ENCODE measurements around the gene PROCR.
"Not testable (repeated sequence)": the region's sequence is repeated elsewhere in the genome, so short reads cannot be mapped to it uniquely, and the experiment has no call there.

The PROCR gene

DNA sequence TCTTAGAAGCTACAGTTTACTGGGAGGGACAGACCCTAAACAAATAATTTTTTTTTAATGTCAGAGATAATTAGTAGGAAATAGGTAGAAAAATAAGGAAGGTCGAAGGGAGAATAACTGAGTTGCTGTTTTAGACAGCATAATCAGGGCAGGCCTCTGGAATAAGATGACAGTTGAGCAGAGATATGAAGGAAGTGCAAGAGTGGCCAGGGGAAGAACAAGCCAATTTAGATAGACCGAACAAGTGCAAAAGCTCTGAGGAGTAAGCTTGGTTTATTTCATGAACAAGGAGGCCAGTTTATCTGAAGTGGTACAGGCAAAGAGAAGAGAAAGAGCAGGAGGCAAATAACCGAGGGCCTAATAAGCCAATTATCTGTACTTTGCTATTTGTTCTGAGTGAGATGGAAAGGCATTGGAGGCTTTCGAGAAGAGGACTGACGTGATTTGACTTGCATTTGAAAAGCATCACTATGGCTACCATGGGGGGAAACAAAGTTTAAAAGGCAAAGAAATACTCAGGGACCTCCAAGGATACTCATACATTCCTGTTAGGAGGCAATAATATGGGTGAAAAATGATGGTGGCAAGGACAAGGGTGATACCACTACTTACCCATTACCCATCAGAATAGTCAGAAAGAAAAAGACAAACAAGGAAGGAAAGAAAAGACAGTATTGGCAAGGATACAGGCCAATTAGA, 19.7 kb downstream of the PROCR start:
- DNase-seq (ENCODE audit: extremely low spot score, insufficient read length, low read depth) (no peak), FAIRE-seq (no peak)

DNA sequence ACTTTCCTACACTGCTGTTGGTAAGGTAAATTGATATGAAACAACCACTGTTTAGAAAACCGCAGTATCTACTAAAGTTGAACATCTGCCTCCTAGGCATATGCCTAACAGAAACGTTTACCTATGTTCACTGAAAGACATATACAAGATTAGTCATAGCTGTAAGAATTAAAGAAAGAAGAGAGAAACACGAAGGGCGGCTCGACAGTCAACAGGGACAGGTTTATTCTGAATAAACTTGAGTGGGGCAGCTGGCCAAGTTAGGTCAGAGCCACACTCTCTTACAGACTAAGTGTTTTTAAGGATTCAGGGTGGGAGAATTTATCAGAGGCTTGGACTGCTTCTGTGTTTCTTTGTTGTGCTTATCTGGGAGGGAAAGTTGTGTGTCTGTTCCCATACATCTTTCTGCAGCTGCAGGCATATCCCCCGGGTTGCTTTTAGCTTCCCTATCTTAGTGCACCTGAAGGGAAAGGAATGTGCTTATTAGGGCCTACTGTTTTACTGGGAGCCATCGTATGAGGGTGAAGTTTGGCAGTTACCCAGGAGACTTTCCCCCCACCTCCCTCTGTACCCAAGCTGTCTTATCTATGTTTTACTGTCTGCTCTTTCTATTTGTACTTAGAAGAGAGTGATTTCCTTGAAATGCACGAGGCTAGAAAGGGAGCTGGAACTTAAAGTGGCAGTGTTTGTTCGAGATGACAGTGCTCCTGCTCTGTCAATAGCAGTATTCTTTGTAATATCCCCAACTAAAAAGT, 20.4 kb downstream of the PROCR start:
- DNase-seq (ENCODE audit: extremely low spot score, insufficient read length, low read depth), result no peak
- FAIRE-seq, result no peak

DNA sequence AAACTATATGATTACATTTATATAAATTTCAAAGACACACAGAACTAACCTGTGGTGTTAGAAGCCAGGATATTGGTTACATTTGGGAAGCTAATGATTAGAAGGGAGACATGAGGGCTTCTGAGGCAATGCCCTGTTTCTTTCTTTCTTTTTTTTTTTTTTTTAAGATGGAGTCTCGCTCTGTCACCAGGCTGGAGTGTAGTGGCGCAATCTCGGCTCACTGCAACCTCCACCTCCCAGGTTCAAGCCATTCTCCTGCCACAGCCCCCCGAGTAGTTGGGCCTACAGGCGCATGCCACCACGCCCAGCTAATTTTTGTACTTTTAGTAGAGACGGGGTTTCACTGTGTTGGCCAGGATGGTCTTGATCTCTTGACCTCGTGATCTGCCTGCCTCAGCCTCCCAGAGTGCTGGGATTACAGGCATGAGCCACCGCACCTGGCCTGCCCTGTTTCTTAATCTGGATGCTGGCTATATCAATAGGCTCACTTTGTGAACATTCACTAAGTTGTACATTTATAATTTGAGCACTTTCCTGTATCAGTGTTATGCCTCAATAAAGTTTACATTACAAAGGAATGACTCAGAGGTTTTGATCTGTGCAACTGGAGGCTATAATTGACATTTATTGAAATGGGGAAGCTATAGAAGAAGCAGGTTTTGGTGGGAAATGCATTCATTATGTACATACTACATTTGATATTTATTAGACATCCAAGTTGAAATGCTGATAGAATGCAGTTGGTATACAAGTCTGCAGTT, 21.3 kb downstream of the PROCR start:
- not testable (repeated sequence) for DNase-seq (ENCODE audit: extremely low spot score, insufficient read length, low read depth); FAIRE-seq

DNA sequence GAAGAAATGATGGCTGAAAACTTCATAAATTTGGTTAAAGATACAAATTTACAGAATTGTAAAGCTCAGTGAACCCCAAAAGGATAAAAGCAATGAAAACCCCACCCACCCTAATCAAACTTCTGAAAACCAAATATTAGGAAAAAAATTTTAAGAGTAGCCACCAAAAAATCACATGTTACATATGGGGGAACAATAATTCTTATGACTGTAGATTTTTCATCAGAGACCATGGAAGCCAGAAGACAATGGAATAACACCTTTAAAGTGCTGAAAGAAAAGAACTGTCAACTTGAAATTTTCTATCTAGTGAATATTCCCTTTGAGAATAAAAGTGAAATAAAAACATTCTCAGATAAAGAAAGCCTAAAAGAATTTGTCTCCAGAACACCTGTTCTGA, 24.4 kb downstream of the PROCR start:
- FAIRE-seq (no peak), DNase-seq (ENCODE audit: extremely low spot score, insufficient read length, low read depth) (no peak)

DNA sequence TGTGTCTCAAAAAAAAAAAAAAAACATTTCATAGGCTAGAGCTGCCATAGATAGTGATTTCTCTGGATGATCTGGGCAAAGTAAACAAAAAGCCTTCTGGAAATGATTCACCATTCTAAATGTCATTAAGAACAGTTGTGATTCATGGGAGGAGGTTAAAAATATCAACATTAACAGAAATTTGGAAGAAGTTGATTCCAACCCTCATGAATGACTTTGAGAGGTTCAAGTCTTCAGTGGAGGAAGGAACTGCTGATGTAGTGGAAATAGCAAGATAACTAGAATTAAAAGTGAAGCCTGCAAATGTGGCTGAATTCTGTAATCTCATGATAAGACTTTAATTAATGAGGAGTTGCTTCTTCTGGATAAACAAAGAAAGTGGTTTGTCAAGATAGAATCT, 27.9 kb downstream of the PROCR start:
- no peak for FAIRE-seq
- no peak for DNase-seq (ENCODE audit: extremely low spot score, insufficient read length, low read depth)

DNA sequence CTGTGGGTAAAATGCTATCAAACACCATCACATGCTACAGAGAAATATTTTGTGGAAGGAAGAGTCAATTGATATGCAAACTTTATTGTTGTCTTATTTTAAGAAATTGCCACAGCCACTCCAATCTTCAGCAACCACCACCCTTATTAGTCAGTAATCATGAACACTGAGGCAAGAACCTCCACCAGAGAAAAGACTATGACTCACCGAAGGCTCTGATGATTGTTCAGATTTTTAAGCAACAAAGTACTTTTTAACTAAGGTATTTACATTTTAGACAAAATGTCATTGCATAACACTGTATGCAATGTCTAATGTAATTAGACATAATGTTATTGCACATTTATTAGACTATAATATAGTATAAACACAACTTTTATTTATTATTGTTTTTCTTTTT, 28.4 kb downstream of the PROCR start:
- FAIRE-seq (no peak), DNase-seq (ENCODE audit: extremely low spot score, insufficient read length, low read depth) (no peak)

DNA sequence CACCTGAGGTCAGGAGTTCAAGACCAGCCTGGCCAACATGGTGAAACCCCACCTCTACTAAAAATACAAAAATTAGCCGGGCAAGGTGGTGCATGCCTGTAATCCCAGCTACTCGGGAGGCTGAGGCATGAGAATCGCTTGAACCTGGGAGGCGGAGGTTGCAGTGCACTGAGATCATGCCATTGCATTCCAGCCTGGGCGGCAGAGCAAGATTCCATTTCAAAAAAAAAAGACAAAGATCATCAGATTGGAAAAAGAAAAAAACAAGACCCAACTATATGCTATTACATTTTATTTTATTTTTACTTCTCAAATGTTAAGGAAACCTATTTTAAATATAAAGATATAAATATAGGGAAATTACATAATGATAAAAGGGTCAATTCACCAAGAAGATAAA, 29.6 kb downstream of the PROCR start:
- FAIRE-seq; DNase-seq (ENCODE audit: extremely low spot score, insufficient read length, low read depth): not testable (repeated sequence)

DNA sequence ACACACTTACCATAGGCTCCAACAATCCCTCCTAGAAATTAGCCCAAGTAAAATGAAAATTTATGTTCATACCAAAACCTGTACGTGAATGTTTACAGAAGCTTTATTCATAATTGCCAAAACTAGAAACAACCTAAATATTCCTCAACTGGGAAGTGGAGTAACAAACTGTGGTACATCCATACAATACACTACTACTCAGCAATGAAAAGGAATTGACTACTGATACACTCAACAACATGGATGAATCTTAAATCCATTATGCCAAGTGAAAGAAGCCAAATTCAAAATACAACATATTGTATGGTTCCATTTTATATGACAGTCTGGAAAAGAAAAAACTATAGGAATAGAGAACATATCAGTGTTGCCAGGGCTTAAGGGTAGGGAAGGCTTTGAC, 34.9 kb downstream of the PROCR start:
- FAIRE-seq (no peak), DNase-seq (ENCODE audit: extremely low spot score, insufficient read length, low read depth) (no peak)

DNA sequence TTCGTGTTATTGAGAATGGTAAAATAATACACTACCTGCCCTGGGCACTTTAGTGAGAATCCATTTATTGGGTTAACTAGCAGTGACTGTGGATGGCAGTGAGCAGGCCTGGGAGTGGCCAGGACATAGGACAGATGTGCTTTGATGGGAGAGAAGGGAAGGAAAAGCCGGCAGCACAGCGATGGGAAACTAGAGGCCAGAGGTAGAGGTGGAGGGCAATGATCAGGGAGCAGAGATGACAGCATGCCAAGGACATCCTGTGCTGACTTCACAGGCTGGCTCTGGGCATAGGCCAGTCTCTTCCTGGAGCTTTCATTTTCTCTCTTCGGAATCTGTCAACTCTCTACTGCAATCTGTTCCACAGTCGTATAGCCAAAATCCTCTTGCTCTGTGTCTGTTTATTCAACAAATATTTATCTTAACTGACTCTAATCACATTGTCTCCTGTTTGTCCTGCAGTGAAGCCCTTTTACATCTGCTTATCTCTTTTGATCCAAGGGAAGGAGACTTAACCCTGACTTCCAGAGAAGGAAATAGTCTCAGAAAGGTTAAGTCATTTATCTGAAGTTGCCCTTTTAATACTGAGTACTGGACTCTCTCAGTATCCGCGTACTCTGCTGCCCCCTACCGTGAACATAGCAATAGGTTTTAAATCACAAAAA, 36.2 kb downstream of the PROCR start:
- peak; percentile 72 for FAIRE-seq

DNA sequence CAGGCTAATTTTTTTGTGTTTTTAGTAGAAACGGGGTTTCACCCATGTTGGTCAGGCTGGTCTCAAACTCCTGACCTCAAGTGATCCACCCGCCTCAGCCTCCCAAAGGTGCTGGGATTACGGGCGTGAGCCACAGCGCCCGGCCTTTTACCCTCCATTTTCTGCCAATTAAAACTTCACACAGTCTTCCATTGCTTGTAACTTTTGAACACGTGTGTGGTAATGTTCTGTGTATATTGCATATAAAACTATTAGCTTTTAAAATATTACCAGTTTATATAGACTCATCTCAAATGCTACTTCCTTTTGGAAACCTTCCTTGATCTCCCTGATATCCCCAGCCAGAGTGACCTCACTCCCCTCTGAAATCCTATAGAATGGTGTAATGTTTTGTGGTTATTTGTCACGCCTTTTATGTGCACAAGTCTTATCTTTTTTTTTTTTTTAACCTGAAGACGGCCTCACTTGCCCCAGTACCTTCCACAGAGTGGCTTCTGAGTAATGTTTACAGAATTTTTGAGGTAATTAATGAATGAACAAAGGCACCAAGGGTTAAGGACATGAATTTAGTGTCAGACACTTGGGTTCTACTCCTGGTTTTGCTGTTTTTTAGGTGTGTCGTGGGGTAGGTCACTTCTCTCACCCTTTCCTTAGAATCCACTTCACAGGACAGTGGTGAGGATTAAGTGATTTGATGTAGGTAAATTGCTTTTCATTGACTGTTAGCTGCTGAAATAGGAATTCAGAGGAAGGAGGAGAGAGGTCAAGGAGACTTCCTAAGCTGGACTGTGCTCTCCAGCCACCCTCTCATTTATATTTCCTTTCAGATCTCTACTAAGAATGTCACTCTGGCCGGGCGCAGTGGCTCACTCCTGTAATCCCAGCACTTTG, 43.4 kb downstream of the PROCR start:
- no peak for FAIRE-seq
- no peak for DNase-seq (ENCODE audit: extremely low spot score, insufficient read length, low read depth)

More for the DNA sequence above, 36.2 kb downstream of the PROCR start:
- DNase-seq (ENCODE audit: extremely low spot score, insufficient read length, low read depth), result peak; percentile 22

DNA sequence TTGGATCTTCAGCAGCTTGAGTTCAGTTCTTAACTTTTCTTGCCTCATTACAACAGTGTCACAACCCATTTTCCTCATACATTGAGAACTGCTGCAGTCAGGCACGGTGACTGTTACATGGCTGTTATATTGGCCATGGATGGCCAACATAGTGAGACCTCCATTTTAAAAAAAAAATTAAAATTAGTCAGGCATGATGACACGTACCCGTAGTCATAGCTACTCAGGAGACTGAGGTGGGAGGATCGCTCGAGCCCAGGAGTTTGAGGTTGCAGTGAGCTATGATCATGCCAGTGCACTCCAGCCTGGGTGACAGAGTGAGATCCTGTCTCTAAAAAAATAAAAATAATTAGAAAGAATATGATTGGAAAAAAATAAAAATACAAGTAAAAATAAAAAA, 44.7 kb downstream of the PROCR start:
- DNase-seq (ENCODE audit: extremely low spot score, insufficient read length, low read depth), result no peak
- no peak for FAIRE-seq

DNA sequence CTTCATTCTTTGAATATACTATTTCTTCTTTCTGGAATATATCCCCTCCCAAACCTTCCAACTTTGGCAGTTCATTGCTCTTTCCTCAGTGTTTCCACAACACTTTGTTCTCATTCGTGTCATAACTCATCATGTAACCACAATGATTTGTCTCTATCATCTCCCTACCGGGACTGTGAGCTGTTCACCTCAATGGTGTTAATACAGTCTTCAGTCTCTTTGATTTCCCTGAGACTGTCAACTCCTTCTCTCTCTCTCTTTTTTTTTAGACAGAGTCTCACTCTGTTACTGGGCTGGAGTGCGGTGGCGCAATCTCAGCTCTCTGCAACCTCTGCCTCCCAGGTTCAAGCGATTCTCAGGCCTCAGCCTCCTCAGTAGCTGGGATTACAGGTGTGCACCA, 52.1 kb downstream of the PROCR start:
- DNase-seq (ENCODE audit: extremely low spot score, insufficient read length, low read depth) (no peak), FAIRE-seq (no peak)

DNA sequence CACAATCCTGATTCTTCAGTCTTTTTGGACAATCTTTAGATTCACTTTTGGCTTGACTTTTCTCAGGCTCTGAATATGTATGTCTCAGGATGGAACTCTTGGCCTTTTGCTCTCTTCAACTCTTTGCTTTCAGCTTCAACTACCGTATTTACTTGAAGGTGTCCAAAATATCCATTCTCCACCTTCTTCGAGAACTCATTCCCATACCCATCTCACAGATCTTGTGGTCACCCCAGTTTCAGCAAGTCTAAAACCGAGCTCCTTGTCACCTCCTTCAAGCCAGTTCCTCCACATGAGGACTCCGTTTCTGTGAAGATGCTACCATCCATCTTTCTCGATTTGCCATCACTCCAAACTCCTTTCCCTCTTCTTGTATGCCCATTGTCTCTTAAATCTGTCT, 52.7 kb downstream of the PROCR start:
- DNase-seq (ENCODE audit: extremely low spot score, insufficient read length, low read depth), result no peak
- no peak for FAIRE-seq

DNA sequence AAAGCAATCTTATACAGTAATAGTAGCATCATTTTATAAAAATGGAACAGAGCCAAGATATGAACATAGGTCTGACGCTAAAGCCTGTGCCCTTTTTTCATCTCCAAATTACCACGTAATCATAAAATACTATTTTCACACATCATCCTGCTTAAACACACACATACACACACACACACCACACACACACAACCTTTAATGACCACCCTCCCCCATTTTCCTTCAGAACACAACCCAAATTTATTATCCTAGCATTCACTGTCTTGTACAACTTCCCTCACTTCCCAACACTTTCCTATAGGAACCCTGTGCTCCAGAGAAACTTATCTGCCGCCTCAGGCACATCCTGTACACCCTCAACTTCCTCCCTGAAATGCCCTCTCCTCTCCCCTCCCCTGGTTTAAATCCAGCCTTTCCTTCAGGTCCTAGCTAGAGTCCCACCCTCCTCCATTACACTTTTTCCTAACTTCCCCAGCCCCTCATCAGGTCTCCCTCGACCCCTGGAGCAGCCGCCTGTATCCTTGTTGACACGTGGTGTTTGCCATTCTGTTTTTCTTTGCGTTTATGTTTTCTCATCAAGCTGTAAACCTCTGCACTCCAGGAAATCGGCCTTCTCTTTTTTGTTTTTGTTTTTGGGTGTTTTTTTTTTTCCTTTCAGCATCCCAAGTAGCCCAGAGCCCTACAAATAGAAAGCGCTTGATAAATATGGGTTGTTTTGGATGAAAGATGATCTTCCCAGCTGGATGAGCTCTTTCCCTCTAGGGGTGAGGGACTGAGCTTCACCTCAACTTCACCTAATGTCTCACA, 53.6 kb downstream of the PROCR start:
- FAIRE-seq (no peak), DNase-seq (ENCODE audit: extremely low spot score, insufficient read length, low read depth) (no peak)

DNA sequence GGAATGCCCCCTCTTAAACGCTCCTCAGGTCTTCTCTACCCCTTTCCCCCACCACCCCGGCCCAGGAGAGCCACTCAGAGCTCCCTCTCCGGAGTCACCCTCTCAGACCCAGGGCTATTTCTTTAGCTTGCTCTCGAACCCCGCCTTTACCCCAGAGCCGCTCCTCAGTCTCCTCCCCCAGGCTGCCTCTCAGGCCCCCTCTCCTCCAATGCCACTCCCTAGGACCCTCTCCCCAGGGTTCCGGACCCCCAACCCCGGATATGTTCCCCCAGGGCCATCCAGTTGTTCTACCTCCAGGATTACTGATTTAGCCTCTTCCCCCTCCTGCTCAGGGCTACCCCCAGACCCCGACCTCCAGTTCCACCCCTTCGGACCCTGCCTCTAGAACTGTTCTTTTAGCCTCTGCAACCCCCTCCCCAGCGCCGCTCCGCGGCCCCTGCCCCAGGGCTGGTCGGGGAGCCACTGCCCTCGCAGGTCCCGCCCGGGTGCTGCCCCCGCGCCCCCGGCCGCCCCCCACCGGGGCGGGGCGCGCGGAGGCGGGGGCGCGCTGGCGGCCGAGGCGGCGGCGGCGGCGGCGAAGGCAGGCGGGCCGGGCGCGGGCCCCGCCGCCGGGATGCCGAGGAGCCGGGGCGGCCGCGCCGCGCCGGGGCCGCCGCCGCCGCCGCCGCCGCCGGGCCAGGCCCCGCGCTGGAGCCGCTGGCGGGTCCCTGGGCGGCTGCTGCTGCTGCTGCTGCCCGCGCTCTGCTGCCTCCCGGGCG, 54.4 kb downstream of the PROCR start, which contains the start of gene MMP24:
Gene MMP24, plus strand, starts transcription at position 565 of the 758 bp plus-strand sequence. Its CDS starts 49 bp downstream, at position 614.
- DNase-seq (ENCODE audit: extremely low spot score, insufficient read length, low read depth) (no peak), FAIRE-seq (no peak)
